K562 (cell line): Measurements from ENCODE around the gene DPP9. TPM values are rescaled to one million over a fixed set of nuclear protein-coding genes. Genes with fewer than 3 reads are reported as not detected.
A peak's percentile ranks its signal among the peaks of the same experiment; 100 is the strongest.

Source experiments
- ATAC-seq: fragments of 200-7000 bp; cut with Tn5 transposase; 3 replicates; pipeline ENCODE4 v1.9.1; 2020; ENCODE audit warnings: moderate library complexity
- BruUV-seq: library from RNA; stranded (reverse); fragments of 400-500 nt; replicated peaks from 2 replicates; lab custom pipeline; 2021; lab: Mats Ljungman, UMichigan
- CTCF ChIA-PET: fragments of 300-600 bp; formaldehyde crosslinking; extraction: SDS; loops from one replicate; lab custom pipeline; 2021; ENCODE audit warnings: low intra/inter-chr PET ratio; lab: Yijun Ruan, JAX
- POLR2A ChIA-PET: fragments of 300-600, 350-650 bp; sonication (Branson Sonifier 250); formaldehyde crosslinking; extraction: SDS; loops from one replicate; lab custom pipeline; 2021; ENCODE audit warnings: antibody characterized with exemption, inconsistent platforms; lab: Yijun Ruan, JAX
- DNase-seq, 4 experiments: peaks; one replicate each; pipeline versions ENCODE4 v3.0.0 to v3.0.0-alpha.2; 2011 to 2018; ENCODE audit warnings: low spot score in 3 of 4, mixed read lengths in 3 of 4; ENCODE audit errors: extremely low read depth in 1 of 4
- FAIRE-seq: peaks from 2 replicates; lab custom pipeline; 2011; peaks lifted over from hg19 to GRCh38; lab: Jason Lieb, UNC
- H2AFZ ChIP-seq: 2 replicates; pipeline ENCODE4 v1.6.0; 2011; ENCODE audit warnings: low read depth, low read length, control low read depth, inconsistent platforms
- H3K27ac ChIP-seq: fragments of 200-600 bp; 3 replicates; pipeline ENCODE4 v1.8.0; 2011; ENCODE audit warnings: low read depth, mild to moderate bottlenecking, control low read depth, inconsistent platforms, low read length, moderate library complexity, mixed read lengths; ENCODE audit errors: extremely low read depth
- H3K27me3 ChIP-seq, 2 experiments: fragments of 300-600 bp in 1 of 2; 2 replicates in 1 of 2; 3 replicates in 1 of 2; pipeline versions ENCODE4 v1.6.0 to v1.8.0; 2011; ENCODE audit warnings: inconsistent platforms in 2 of 2, low read length in 2 of 2, mild to moderate bottlenecking in 1 of 2, mixed read lengths in 1 of 2, moderate library complexity in 1 of 2; ENCODE audit not compliant: control insufficient read depth in 2 of 2, insufficient read depth in 2 of 2
- H3K36me3 ChIP-seq: fragments of 300-600 bp; 3 replicates; pipeline ENCODE4 v1.8.0; 2011; ENCODE audit warnings: mild to moderate bottlenecking, low read length, inconsistent platforms; ENCODE audit not compliant: control insufficient read depth, insufficient read depth
- H3K4me1 ChIP-seq, 2 experiments: fragments of 200-600 bp in 1 of 2; replicated peaks in 1 of 2; 2 replicates in 1 of 2; 3 replicates in 1 of 2; pipeline versions ENCODE4 v1.5.1 to v1.8.0; 2011; ENCODE audit warnings: inconsistent platforms in 2 of 2, low read length in 2 of 2, mild to moderate bottlenecking in 1 of 2, mixed read lengths in 1 of 2, moderate library complexity in 1 of 2; ENCODE audit not compliant: control insufficient read depth in 2 of 2, insufficient read depth in 2 of 2
- H3K4me2 ChIP-seq: 2 replicates; pipeline ENCODE4 v1.6.1; 2011; ENCODE audit warnings: low read length, control low read depth, inconsistent platforms, mixed read lengths; ENCODE audit not compliant: insufficient read depth
- H3K4me3 ChIP-seq: fragments of 200-600 bp; sonication (generic), shearing (Covaris generic); 2 replicates; pipeline ENCODE4 v1.5.1; 2016; ENCODE audit warnings: control low read depth, inconsistent platforms
- H3K79me2 ChIP-seq: fragments of 200-600 bp; 3 replicates; pipeline ENCODE4 v1.8.0; 2011; ENCODE audit warnings: low read length, inconsistent platforms; ENCODE audit not compliant: control insufficient read depth, insufficient read depth
- H3K9ac ChIP-seq, 2 experiments: 2 replicates each; pipeline versions ENCODE4 v1.6.0 to v1.6.1; 2011; ENCODE audit warnings: low read depth in 2 of 2, low read length in 2 of 2, control low read depth in 1 of 2, inconsistent platforms in 1 of 2, mild to moderate bottlenecking in 1 of 2, mixed read lengths in 1 of 2; ENCODE audit not compliant: insufficient read depth in 1 of 2
- H3K9me1 ChIP-seq: one replicate; pipeline ENCODE4 v1.6.0; 2011; ENCODE audit warnings: inconsistent platforms, mild to moderate bottlenecking, low read length, moderate library complexity; ENCODE audit not compliant: control insufficient read depth, insufficient read depth
- H3K9me3 ChIP-seq: replicated peaks from 2 replicates; pipeline ENCODE4 v1.5.1; 2011; ENCODE audit warnings: low read depth, low read length, inconsistent platforms; ENCODE audit not compliant: control insufficient read depth, insufficient read depth
- H4K20me1 ChIP-seq: replicated peaks from 2 replicates; pipeline ENCODE4 v1.6.1; 2011; ENCODE audit warnings: low read length, inconsistent platforms, mixed read lengths; ENCODE audit not compliant: control insufficient read depth, insufficient read depth
- CBX1 ChIP-seq: sonication (generic); IDR thresholded peaks from 2 replicates; pipeline ENCODE4 v1.6.1; 2016; ENCODE audit warnings: antibody characterized with exemption, low read depth, mild to moderate bottlenecking
- CEBPG ChIP-seq, 3 experiments: fragments of 200-800 bp in 1 of 3; sonication (Bioruptor generic) in 1 of 3; sonication (generic) in 1 of 3; formaldehyde crosslinking in 1 of 3; IDR thresholded peaks in 2 of 3; conservative IDR thresholded peaks in 1 of 3; 2 replicates each; pipeline versions ENCODE4 v1.6.1 to v1.8.0; 2016 to 2022; ENCODE audit warnings: missing compliant biosample characterization in 2 of 3, missing genetic modification characterization in 2 of 3, mild to moderate bottlenecking in 1 of 3, missing genetic modification reagents in 1 of 3
- ELF1 ChIP-seq: fragments of 200-800 bp; sonication (Bioruptor generic); IDR thresholded peaks from 2 replicates; pipeline ENCODE4 v1.6.1; 2016; ENCODE audit warnings: missing genetic modification characterization, missing compliant biosample characterization
- ETS1 ChIP-seq: conservative IDR thresholded peaks from 2 replicates; pipeline ENCODE4 v1.6.1; 2011; ENCODE audit warnings: low read depth, mild to moderate bottlenecking, low read length; ENCODE audit not compliant: control insufficient read depth
- ETV5 ChIP-seq: sonication (generic); formaldehyde crosslinking; IDR thresholded peaks from 2 replicates; pipeline ENCODE4 v1.4.0; 2020; ENCODE audit warnings: low read depth, mild to moderate bottlenecking, missing genetic modification reagents
- HLTF ChIP-seq: fragments of 450-650 bp; IDR thresholded peaks from 2 replicates; pipeline ENCODE4 v1.6.1; 2016
- LEF1 ChIP-seq: fragments of 450-650 bp; IDR thresholded peaks from 2 replicates; pipeline ENCODE4 v1.6.1; 2016; ENCODE audit warnings: mild to moderate bottlenecking
- MCM3 ChIP-seq: fragments of 450-650 bp; IDR thresholded peaks from 2 replicates; pipeline ENCODE4 v1.6.1; 2016
- MIER1 ChIP-seq: fragments of 450-650 bp; IDR thresholded peaks from 2 replicates; pipeline ENCODE4 v1.6.1; 2016; ENCODE audit warnings: antibody characterized with exemption, mild to moderate bottlenecking, low read depth
- MTA2 ChIP-seq: fragments of 450-650 bp; IDR thresholded peaks from 2 replicates; pipeline ENCODE4 v1.6.1; 2016; ENCODE audit warnings: low read depth
- NBN ChIP-seq: fragments of 450-650 bp; IDR thresholded peaks from 2 replicates; pipeline ENCODE4 v1.6.1; 2016; ENCODE audit warnings: low read depth, mild to moderate bottlenecking
- NFIX ChIP-seq: fragments of 250-450 bp; sonication (Bioruptor Pico); IDR thresholded peaks from 2 replicates; pipeline ENCODE4 v1.4.0; 2020; ENCODE audit warnings: low read depth, mild to moderate bottlenecking, moderate library complexity
- NR2C1 ChIP-seq, 2 experiments: fragments of 450-650 bp; IDR thresholded peaks; 2 replicates each; pipeline ENCODE4 v1.6.1; 2017; ENCODE audit warnings: mild to moderate bottlenecking in 2 of 2, antibody characterized with exemption in 1 of 2, inconsistent platforms in 1 of 2, missing compliant biosample characterization in 1 of 2, missing genetic modification characterization in 1 of 2
- PTTG1 ChIP-seq: fragments of 450-650 bp; IDR thresholded peaks from 2 replicates; pipeline ENCODE4 v1.6.1; 2016; ENCODE audit warnings: low read depth, mild to moderate bottlenecking, missing genetic modification characterization, missing compliant biosample characterization
- RCOR1 ChIP-seq, 2 experiments: IDR thresholded peaks; 2 replicates each; pipeline ENCODE4 v1.6.1; 2012; ENCODE audit warnings: low read depth in 2 of 2, low read length in 2 of 2, borderline replicate concordance in 1 of 2, improper control_type of control experiment in 1 of 2
- RFX7 ChIP-seq: fragments of 250-450 bp; sonication (Bioruptor Pico); IDR thresholded peaks from 2 replicates; pipeline ENCODE4 v1.5.1; 2021; ENCODE audit warnings: mild to moderate bottlenecking
- RHOXF2B ChIP-seq: fragments of 250-450 bp; sonication (Bioruptor Pico); conservative IDR thresholded peaks from 2 replicates; pipeline ENCODE4 v1.5.1; 2021
- TFAP4 ChIP-seq: sonication (generic); formaldehyde crosslinking; IDR thresholded peaks from 2 replicates; pipeline ENCODE4 v1.8.0; 2022; ENCODE audit warnings: missing genetic modification reagents, mild to moderate bottlenecking, moderate library complexity, borderline replicate concordance
- YBX1 ChIP-seq: fragments of 450-650 bp; IDR thresholded peaks from 2 replicates; pipeline ENCODE4 v1.7.1; 2016; ENCODE audit warnings: mild to moderate bottlenecking
- ZFP36 ChIP-seq: fragments of 150-350 bp; IDR thresholded peaks from 2 replicates; pipeline ENCODE4 v1.6.1; 2018; ENCODE audit warnings: low read length, low read depth; ENCODE audit not compliant: partially characterized antibody
- ZNF395 ChIP-seq: fragments of 200-800 bp; sonication (Bioruptor generic); IDR thresholded peaks from 2 replicates; pipeline ENCODE4 v1.6.1; 2017; ENCODE audit warnings: missing genetic modification characterization, missing compliant biosample characterization
- WGBS: fragments of 100-300 bp; shearing (Covaris generic); methylation state at CpG from one replicate; pipeline ENCODE4 v1.1.6; 2016; ENCODE audit warnings: low coverage, mixed read lengths; ENCODE audit not compliant: insufficient coverage; ENCODE audit errors: missing lambda C conversion rate; 5-methylcytosine and 5-hydroxymethylcytosine counted together
- in situ Hi-C: fragments of 300-500 bp; cut with MboI; formaldehyde crosslinking; loops from 4 replicates; pipeline ENCODE4 v1.15.0; 2018; ENCODE audit warnings: inconsistent platforms, mixed read lengths
- intact Hi-C: fragments of 100-400 bp; cut with micrococcal nuclease; formaldehyde crosslinking; loops from 2 replicates; pipeline ENCODE4 v1.14.2; 2022
- polyA plus RNA-seq, 8 experiments: library from polyadenylated mRNA; depleted of rRNA in 4 of 8; stranded (reverse) in 5 of 8; unstranded in 3 of 8; fragments of >200 nt; fragmentation: Nextera tagmentation in 2 of 8; fragmentation: Illumina TruSeq in 1 of 8; extraction: Ambion mirVana in 2 of 8; extraction: Trizol in 1 of 8; gene quantifications; 2 replicates each; pipeline versions ENCODE4 v1.2.1 to v1.2.3, GENCODE V29; 2011 to 2014; ENCODE audit warnings: inconsistent platforms in 1 of 8, missing spikeins in 1 of 8
- total RNA-seq, 7 experiments: library from RNA; depleted of rRNA in 6 of 7; stranded (reverse); fragments of >200 nt in 6 of 7; fragmentation: Illumina TruSeq in 2 of 7; extraction: Trizol in 2 of 7; gene quantifications; 2 replicates each; pipeline versions ENCODE4 v1.2.1 to v1.2.3, GENCODE V29; 2011 to 2021; ENCODE audit warnings: low replicate concordance in 1 of 7

The DPP9 gene
- total and polyA plus RNA-seq, 9 of the 15 experiments (the other 6 are each of a cell fraction or from before 2014, with no cell fraction given) = 0.90 to 66.7 (median 24.5) TPM

- H2AFZ ChIP-seq = no peak overlapping the region
- intact Hi-C loops (no loop called here), in situ Hi-C loops (loop anchor here (5.0 kb wide), 2 partner anchors 62 to 302 kb away; partner anchors contain the start of gene FEM1A)
- no peak overlapping the region for H3K27ac ChIP-seq
- DNase-seq (peak; percentile 64 to 70 (median 67)), ATAC-seq (peak; percentile 81), FAIRE-seq (peak; percentile 32)
- WGBS = 100% methylated on average over 1 of the region's 1 CpG
- no peaks in the 10 kb centered on the region for H3K9me1 ChIP-seq
- no peaks in the 10 kb centered on the region for H3K79me2 ChIP-seq
- no peaks in the 10 kb centered on the region for H3K36me3 ChIP-seq
- POLR2A ChIA-PET = no interaction called here
- no TSS peak for BruUV-seq
- H3K4me2 ChIP-seq = no peak overlapping the region
- H3K9me3 ChIP-seq = no peaks in the 10 kb centered on the region
- CTCF ChIA-PET = interaction anchor here (0.6 to 1.7 kb wide), 3 partner anchors 60 to 73 kb away, joined by 3 to 6 read pairs (median 5); partner anchors contain the start of gene FEM1A
- peaks cover 2 to 6% of the 10 kb centered on the region in 2 experiments; a peak in 4 of 5 replicates for H3K27me3 ChIP-seq
- peaks cover 2 to 5% of the 10 kb centered on the region in 2 experiments; a peak in 2 of 5 replicates for H3K4me1 ChIP-seq
- no peaks in the 10 kb centered on the region for H4K20me1 ChIP-seq
- H3K9ac ChIP-seq = no peak overlapping the region
- H3K4me3 ChIP-seq = no peak overlapping the region
- TF ChIP-seq YBX1 (no peak), CEBPG (CRISPR knock-in tag; IDR thresholded peaks at IDR 0.05) (no peak), CEBPG (tag; conservative IDR thresholded peaks at IDR 0.05 in 1 of 2, IDR thresholded peaks at IDR 0.05 in 1 of 2) (no peak), ETS1 (no peak), ZNF395 (CRISPR knock-in tag) (no peak), MCM3 (no peak), PTTG1 (tag) (no peak), ZFP36 (peak; percentile 83), NR2C1 (IDR thresholded peaks at IDR 0.05) (no peak), NR2C1 (tag; IDR thresholded peaks at IDR 0.05) (no peak), MTA2 (no peak), NBN (0 out of 2 replicates have a peak, but pooled peaks have one; percentile 15), RHOXF2B (no peak), MIER1 (no peak), LEF1 (no peak), RCOR1 (IDR thresholded peaks at IDR 0.05; ENCODE audit: borderline replicate concordance in 1 of 2, low read depth in 2 of 2, low read length in 2 of 2) (peak in 1 of 2 experiments; percentile 21; a peak in 2 of 4 replicates), ELF1 (tag) (0 out of 2 replicates have a peak, but pooled peaks have one; percentile 23), HLTF (peak; percentile 76; the same call in 1 of the 2 replicates), TFAP4 (no peak), RFX7 (no peak), CBX1 (peak; percentile 43; the same call in 1 of the 2 replicates), NFIX (CRISPR knock-in tag) (no peak), ETV5 (CRISPR knock-in tag) (no peak)
These were observed 7.1 kb upstream of the DPP9 start for GRCh38 chr19:4730740-4731171.
